Hepatocyte (in vitro differentiated cells): ENCODE measurements around the gene PCDH9.

Experiments used
- CTCF ChIP-seq: fragments of 200-600 bp; sonication (generic); IDR thresholded peaks from 2 replicates; pipeline ENCODE4 v1.5.1; 2016; ENCODE audit warnings: antibody characterized with exemption, mild to moderate bottlenecking; ENCODE audit not compliant: poor library complexity
- EZH2 ChIP-seq: fragments of 200-600 bp; sonication (generic); IDR thresholded peaks from 2 replicates; pipeline ENCODE4 v1.6.1; 2016; ENCODE audit warnings: antibody characterized with exemption, mild to moderate bottlenecking, borderline replicate concordance
- EZH2phosphoT487 ChIP-seq: fragments of 200-600 bp; sonication (generic); IDR thresholded peaks from one replicate; pipeline ENCODE4 v1.6.1; 2018; ENCODE audit warnings: antibody characterized with exemption, mild to moderate bottlenecking, low read depth, moderate library complexity; ENCODE audit not compliant: unreplicated experiment, severe bottlenecking

DNA sequence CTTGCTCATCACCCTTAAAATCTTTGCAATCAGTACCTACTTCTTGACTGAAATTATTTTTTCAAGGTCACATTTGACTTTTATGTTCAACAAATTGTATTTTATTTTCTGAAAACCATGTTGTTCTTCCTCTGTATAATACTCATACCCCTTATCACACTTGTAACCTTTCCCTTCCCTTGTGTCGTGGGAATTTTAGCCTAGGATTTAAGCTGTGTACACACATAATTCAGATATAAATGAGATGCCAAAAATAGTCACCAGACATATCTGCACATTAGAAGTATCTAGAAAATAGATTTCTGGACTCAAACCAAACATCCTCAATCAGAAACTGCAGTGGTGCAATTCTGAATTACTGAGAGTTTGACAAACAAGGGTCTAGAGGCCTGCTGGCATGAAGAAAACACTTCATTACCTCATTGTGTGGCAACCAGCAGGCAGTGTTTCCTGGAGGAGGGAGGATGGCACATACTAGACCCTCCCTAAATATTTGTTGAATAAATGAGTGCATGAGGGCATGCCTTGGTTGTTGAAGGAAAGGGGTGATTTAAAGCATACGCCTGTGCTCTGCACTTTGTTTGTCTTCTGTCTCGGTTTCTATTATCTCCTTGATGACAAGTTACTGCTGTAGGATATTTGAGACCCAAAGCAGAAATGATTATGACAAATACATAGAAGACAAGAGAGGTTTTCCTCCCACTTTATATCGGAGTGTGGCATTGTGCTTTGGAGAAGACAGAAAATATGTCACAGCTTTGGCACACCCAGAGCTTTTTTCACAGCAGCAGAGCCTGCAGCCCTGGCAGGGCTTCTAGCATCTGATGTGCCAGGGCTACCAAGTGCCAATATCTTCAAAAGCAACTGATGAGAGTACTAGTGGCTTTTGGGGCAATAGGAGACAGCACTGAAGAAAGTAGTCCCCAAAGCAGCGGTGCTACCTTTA is 881.1 kb downstream of the PCDH9 start:
- no peak for TF ChIP-seq CTCF
- TF ChIP-seq EZH2 = no peak
- TF ChIP-seq EZH2phosphoT487 = no peak
